Measurements from ENCODE around the gene NPY4R2. TPM values are rescaled to one million over a fixed set of nuclear protein-coding genes. Genes with fewer than 3 reads are reported as not detected.
"Not testable (repeated sequence)": the region's sequence is repeated elsewhere in the genome, so short reads cannot be mapped to it uniquely, and the experiment has no call there.

Gene NPY4R2
- total RNA-seq, 4 donors from 2014 or later: 0.39 to 1.7 (median 1.3) TPM; not detected in 1

- not testable (repeated sequence) for H3K4me1 ChIP-seq; DNase-seq (ENCODE audit: low spot score in 2 of 2); H3K9me3 ChIP-seq; H3K36me3 ChIP-seq; H3K4me3 ChIP-seq; H3K27ac ChIP-seq; H3K27me3 ChIP-seq
- no CpG with 5 or more reads among the region's 2 CpGs for WGBS
Measured at GRCh38 chr10:47914052-47914451, 4.4 kb upstream of the NPY4R2 start.

- not testable (repeated sequence) for H3K9me3 ChIP-seq; H3K27me3 ChIP-seq; H3K36me3 ChIP-seq; DNase-seq (ENCODE audit: low spot score in 2 of 2); H3K4me1 ChIP-seq; H3K4me3 ChIP-seq; H3K27ac ChIP-seq
- peak in 1 of 2 donors; percentile 12 for TF ChIP-seq CTCF (IDR thresholded peaks at IDR 0.05)
- whole genome bisulfite sequencing: no CpG with 5 or more reads among the region's 4 CpGs
Measured at GRCh38 chr10:47915849-47916548, 2.5 kb upstream of the NPY4R2 start.

- not testable (repeated sequence) for H3K27ac ChIP-seq
- WGBS: 91% methylated on average over 1 of the region's 2 CpGs
Measured at GRCh38 chr10:47920610-47921009, 2.1 kb downstream of the NPY4R2 start.

GRCh38 chr10:47922503-47922902 is 4.0 kb downstream of the NPY4R2 start:
- no CpG with 5 or more reads among the region's 10 CpGs for WGBS
- H3K4me3 ChIP-seq; H3K36me3 ChIP-seq; DNase-seq (ENCODE audit: low spot score in 2 of 2); H3K9me3 ChIP-seq; H3K27me3 ChIP-seq; H3K27ac ChIP-seq; H3K4me1 ChIP-seq: not testable (repeated sequence)

More at GRCh38 chr10:47920610-47921009, 2.1 kb downstream of the NPY4R2 start:
- not testable (repeated sequence) for H3K4me3 ChIP-seq; H3K27me3 ChIP-seq; DNase-seq (ENCODE audit: low spot score in 2 of 2); H3K36me3 ChIP-seq; H3K4me1 ChIP-seq; H3K9me3 ChIP-seq

GRCh38 chr10:47924628-47925027 is 6.2 kb downstream of the NPY4R2 start:
- not testable (repeated sequence) for H3K9me3 ChIP-seq; H3K36me3 ChIP-seq; DNase-seq (ENCODE audit: low spot score in 2 of 2); H3K4me3 ChIP-seq; H3K27ac ChIP-seq; H3K27me3 ChIP-seq; H3K4me1 ChIP-seq
- WGBS: no CpG with 5 or more reads among the region's 5 CpGs

- not testable (repeated sequence) for H3K27me3 ChIP-seq; H3K4me3 ChIP-seq; DNase-seq (ENCODE audit: low spot score in 2 of 2); H3K9me3 ChIP-seq; H3K27ac ChIP-seq; H3K36me3 ChIP-seq; H3K4me1 ChIP-seq
- WGBS: no CpG with 5 or more reads among the region's 9 CpGs
Measured at GRCh38 chr10:47927147-47927916, 8.9 kb downstream of the NPY4R2 start.

GRCh38 chr10:47928225-47928624 is 9.8 kb downstream of the NPY4R2 start:
- DNase-seq (ENCODE audit: low spot score in 2 of 2); H3K27ac ChIP-seq; H3K4me1 ChIP-seq; H3K27me3 ChIP-seq; H3K36me3 ChIP-seq; H3K4me3 ChIP-seq; H3K9me3 ChIP-seq: not testable (repeated sequence)
- WGBS: no CpG with 5 or more reads among the region's 2 CpGs

GRCh38 chr10:47932824-47933223 is 14.4 kb downstream of the NPY4R2 start:
- not testable (repeated sequence) for H3K27ac ChIP-seq; H3K9me3 ChIP-seq; H3K4me3 ChIP-seq; H3K36me3 ChIP-seq; DNase-seq (ENCODE audit: low spot score in 2 of 2); H3K27me3 ChIP-seq; H3K4me1 ChIP-seq
- no CpG with 5 or more reads among the region's 1 CpG for whole genome bisulfite sequencing

- H3K4me3 ChIP-seq; H3K36me3 ChIP-seq; H3K9me3 ChIP-seq; H3K27ac ChIP-seq; H3K27me3 ChIP-seq; DNase-seq (ENCODE audit: low spot score in 2 of 2); H3K4me1 ChIP-seq: not testable (repeated sequence)
- no CpG with 5 or more reads among the region's 6 CpGs for WGBS
Measured at GRCh38 chr10:47933462-47933861, 15.0 kb downstream of the NPY4R2 start.

- not testable (repeated sequence) for H3K4me1 ChIP-seq; H3K36me3 ChIP-seq; H3K27ac ChIP-seq; H3K27me3 ChIP-seq; H3K9me3 ChIP-seq; H3K4me3 ChIP-seq; DNase-seq (ENCODE audit: low spot score in 2 of 2)
- WGBS: 98% methylated on average over 4 of the region's 8 CpGs
Measured at GRCh38 chr10:47936772-47937228, 18.3 kb downstream of the NPY4R2 start.

GRCh38 chr10:47937634-47938033 is 19.2 kb downstream of the NPY4R2 start:
- WGBS: no CpG with 5 or more reads among the region's 3 CpGs
- H3K4me3 ChIP-seq; H3K27me3 ChIP-seq; H3K36me3 ChIP-seq; DNase-seq (ENCODE audit: low spot score in 2 of 2); H3K27ac ChIP-seq; H3K4me1 ChIP-seq; H3K9me3 ChIP-seq: not testable (repeated sequence)

GRCh38 chr10:47940821-47941220 is 22.4 kb downstream of the NPY4R2 start:
- not testable (repeated sequence) for H3K9me3 ChIP-seq; H3K4me3 ChIP-seq; H3K4me1 ChIP-seq; H3K36me3 ChIP-seq; DNase-seq (ENCODE audit: low spot score in 2 of 2); H3K27me3 ChIP-seq; H3K27ac ChIP-seq
- WGBS: no CpG with 5 or more reads among the region's 2 CpGs

GRCh38 chr10:47941379-47941778 is 22.9 kb downstream of the NPY4R2 start:
- H3K27me3 ChIP-seq; H3K27ac ChIP-seq; DNase-seq (ENCODE audit: low spot score in 2 of 2); H3K4me3 ChIP-seq; H3K36me3 ChIP-seq; H3K4me1 ChIP-seq; H3K9me3 ChIP-seq: not testable (repeated sequence)
- WGBS: 22% methylated on average over 5 of the region's 6 CpGs

Measured in suprapubic skin (tissue), 4 donors.